Trophoblast cell (in vitro differentiated cells and primary cell): Measurements from ENCODE around the gene CACNA1C.

Experiments used
- DNase-seq, 2 donors: peaks; one replicate each; pipeline ENCODE4 v3.0.0-alpha.2; 2016
- H2AFZ ChIP-seq: 2 replicates; pipeline ENCODE4 v1.6.1; 2013; ENCODE audit warnings: low read length, moderate library complexity, mild to moderate bottlenecking; ENCODE audit not compliant: insufficient read depth, poor library complexity
- H2AK5ac ChIP-seq: 2 replicates; pipeline ENCODE4 v1.6.1; 2013; ENCODE audit warnings: mild to moderate bottlenecking, low read length
- H2BK120ac ChIP-seq: 2 replicates; pipeline ENCODE4 v1.6.1; 2013; ENCODE audit warnings: low read length, mild to moderate bottlenecking, moderate library complexity; ENCODE audit not compliant: insufficient read depth, poor library complexity
- H2BK12ac ChIP-seq: 2 replicates; pipeline ENCODE4 v1.6.1; 2013; ENCODE audit warnings: mild to moderate bottlenecking, low read length, moderate library complexity
- H2BK5ac ChIP-seq: 2 replicates; pipeline ENCODE4 v1.6.1; 2013; ENCODE audit warnings: low read length, low read depth, moderate library complexity, mild to moderate bottlenecking; ENCODE audit not compliant: poor library complexity
- H3K14ac ChIP-seq: 2 replicates; pipeline ENCODE4 v1.6.1; 2013; ENCODE audit warnings: mild to moderate bottlenecking, low read length
- H3K18ac ChIP-seq: 2 replicates; pipeline ENCODE4 v1.6.1; 2013; ENCODE audit warnings: mild to moderate bottlenecking, low read length
- H3K23ac ChIP-seq: 2 replicates; pipeline ENCODE4 v1.6.1; 2013; ENCODE audit warnings: low read length
- H3K27ac ChIP-seq: 2 replicates; pipeline ENCODE4 v1.5.1; 2013; ENCODE audit warnings: low read depth, mild to moderate bottlenecking, inconsistent platforms, low read length, moderate library complexity
- H3K27me3 ChIP-seq: 2 replicates; pipeline ENCODE4 v1.6.1; 2013; ENCODE audit warnings: inconsistent platforms, mild to moderate bottlenecking, low read length, moderate library complexity; ENCODE audit not compliant: insufficient read depth
- H3K36me3 ChIP-seq, 2 experiments: 1 replicate in 1 of 2; 2 replicates in 1 of 2; pipeline ENCODE4 v1.6.1; 2013; ENCODE audit warnings: low read length in 2 of 2, mild to moderate bottlenecking in 2 of 2, moderate library complexity in 1 of 2; ENCODE audit not compliant: insufficient read depth in 2 of 2, control insufficient read depth in 1 of 2
- H3K4ac ChIP-seq: 2 replicates; pipeline ENCODE4 v1.6.1; 2013; ENCODE audit warnings: low read depth, mild to moderate bottlenecking, low read length, moderate library complexity
- H3K4me1 ChIP-seq, 2 experiments: 1 replicate in 1 of 2; 2 replicates in 1 of 2; pipeline ENCODE4 v1.6.1; 2013; ENCODE audit warnings: low read length in 2 of 2, mild to moderate bottlenecking in 2 of 2, moderate library complexity in 1 of 2; ENCODE audit not compliant: insufficient read depth in 2 of 2, control insufficient read depth in 1 of 2
- H3K4me2 ChIP-seq: 2 replicates; pipeline ENCODE4 v1.6.1; 2013; ENCODE audit warnings: inconsistent platforms, mild to moderate bottlenecking, low read length, moderate library complexity
- H3K4me3 ChIP-seq: 2 replicates; pipeline ENCODE4 v1.5.1; 2013; ENCODE audit warnings: mild to moderate bottlenecking, low read depth, low read length, inconsistent platforms
- H3K79me1 ChIP-seq: one replicate; pipeline ENCODE4 v1.6.1; 2013; ENCODE audit warnings: low read length
- H3K79me2 ChIP-seq: 2 replicates; pipeline ENCODE4 v1.6.1; 2013; ENCODE audit warnings: low read length, mild to moderate bottlenecking; ENCODE audit not compliant: control insufficient read depth, insufficient read depth, poor library complexity
- H3K9ac ChIP-seq: 2 replicates; pipeline ENCODE4 v1.6.1; 2013; ENCODE audit warnings: mild to moderate bottlenecking, low read length
- H3K9me3 ChIP-seq: 2 replicates; pipeline ENCODE4 v1.6.1; 2013; ENCODE audit warnings: low read depth, mild to moderate bottlenecking, control low read depth, inconsistent platforms, low read length; ENCODE audit not compliant: insufficient read depth
- H4K12ac ChIP-seq: 2 replicates; pipeline ENCODE4 v1.6.1; 2013; ENCODE audit warnings: low read depth, mild to moderate bottlenecking, low read length, moderate library complexity
- H4K8ac ChIP-seq: 2 replicates; pipeline ENCODE4 v1.6.1; 2013; ENCODE audit warnings: low read depth, mild to moderate bottlenecking, low read length, moderate library complexity
- H4K91ac ChIP-seq: one replicate; pipeline ENCODE4 v1.6.1; 2013; ENCODE audit warnings: low read depth, mild to moderate bottlenecking, low read length, moderate library complexity
- WGBS: extraction: QIAGEN DNeasy Blood & Tissue Kit; methylation state at CpG from one replicate; pipeline ENCODE4 v1.1.7; 2013; ENCODE audit warnings: missing lambda C conversion rate; ENCODE audit not compliant: insufficient read length, insufficient coverage; ENCODE audit errors: extremely low coverage; 5-methylcytosine and 5-hydroxymethylcytosine counted together

Gene CACNA1C

GRCh38 chr12:2263901-2264300 is 211.1 kb downstream of the CACNA1C start:
- no peaks in the 10 kb centered on the region for H3K79me1 ChIP-seq
- H4K12ac ChIP-seq: no peak overlapping the region
- no peak overlapping the region for H2BK120ac ChIP-seq
- H2AK5ac ChIP-seq: no peak overlapping the region
- no peak overlapping the region for H4K8ac ChIP-seq
- no peak overlapping the region for H3K4me2 ChIP-seq
- H3K36me3 ChIP-seq: no peaks in the 10 kb centered on the region
- no peak for DNase-seq
- WGBS: no CpG with 5 or more reads among the region's 4 CpGs
- H3K9me3 ChIP-seq: no peaks in the 10 kb centered on the region
- H3K4me1 ChIP-seq: peaks cover 25 to 29% of the 10 kb centered on the region in 2 experiments
- no peak overlapping the region for H2AFZ ChIP-seq
- no peak overlapping the region for H4K91ac ChIP-seq
- H3K4me3 ChIP-seq: no peak overlapping the region
- no peak overlapping the region for H3K14ac ChIP-seq
- H3K27me3 ChIP-seq: no peaks in the 10 kb centered on the region
- no peak overlapping the region for H3K23ac ChIP-seq
- H3K27ac ChIP-seq: no peak overlapping the region
- H2BK12ac ChIP-seq: no peak overlapping the region
- no peak overlapping the region for H2BK5ac ChIP-seq
- no peak overlapping the region for H3K18ac ChIP-seq
- no peak overlapping the region for H3K4ac ChIP-seq
- H3K79me2 ChIP-seq: no peaks in the 10 kb centered on the region
- no peak overlapping the region for H3K9ac ChIP-seq

GRCh38 chr12:2264651-2265232 is 212.0 kb downstream of the CACNA1C start:
- H3K9me3 ChIP-seq: no peaks in the 10 kb centered on the region
- H3K27me3 ChIP-seq: no peaks in the 10 kb centered on the region
- no peak overlapping the region for H2BK5ac ChIP-seq
- peak; percentile 92 to 98 for DNase-seq
- peak overlapping the region; percentile 52 for H3K27ac ChIP-seq
- H4K8ac ChIP-seq: no peak overlapping the region
- H3K23ac ChIP-seq: no peak overlapping the region
- peak overlapping the region; percentile 53 for H4K91ac ChIP-seq
- H2AK5ac ChIP-seq: no peak overlapping the region
- H2BK12ac ChIP-seq: no peak overlapping the region
- peak overlapping the region; percentile 17 for H2BK120ac ChIP-seq
- peaks cover 25 to 29% of the 10 kb centered on the region in 2 experiments for H3K4me1 ChIP-seq
- H4K12ac ChIP-seq: no peak overlapping the region
- peak overlapping the region; percentile 26 for H3K18ac ChIP-seq
- WGBS: no CpG with 5 or more reads among the region's 6 CpGs
- H3K4me3 ChIP-seq: no peak overlapping the region
- H3K4ac ChIP-seq: no peak overlapping the region
- no peaks in the 10 kb centered on the region for H3K36me3 ChIP-seq
- no peak overlapping the region for H3K9ac ChIP-seq
- no peaks in the 10 kb centered on the region for H3K79me1 ChIP-seq
- peak overlapping the region; percentile 26 for H3K14ac ChIP-seq
- H3K4me2 ChIP-seq: no peak overlapping the region
- no peaks in the 10 kb centered on the region for H3K79me2 ChIP-seq
- H2AFZ ChIP-seq: no peak overlapping the region

- peak in 1 of 2 donors; percentile 20 for DNase-seq
- H2BK5ac ChIP-seq: no peak overlapping the region
- no peak overlapping the region for H3K9ac ChIP-seq
- no peak overlapping the region for H3K18ac ChIP-seq
- H3K79me2 ChIP-seq: no peaks in the 10 kb centered on the region
- H2AK5ac ChIP-seq: no peak overlapping the region
- H2BK120ac ChIP-seq: no peak overlapping the region
- H4K91ac ChIP-seq: no peak overlapping the region
- peaks cover 25 to 29% of the 10 kb centered on the region in 2 experiments for H3K4me1 ChIP-seq
- H4K12ac ChIP-seq: no peak overlapping the region
- H3K4me2 ChIP-seq: no peak overlapping the region
- no peak overlapping the region for H2AFZ ChIP-seq
- no peak overlapping the region for H3K14ac ChIP-seq
- no peak overlapping the region for H3K4ac ChIP-seq
- no peak overlapping the region for H2BK12ac ChIP-seq
- no peak overlapping the region for H3K23ac ChIP-seq
- no peaks in the 10 kb centered on the region for H3K36me3 ChIP-seq
- no peaks in the 10 kb centered on the region for H3K27me3 ChIP-seq
- no peaks in the 10 kb centered on the region for H3K79me1 ChIP-seq
- no peaks in the 10 kb centered on the region for H3K9me3 ChIP-seq
- H4K8ac ChIP-seq: no peak overlapping the region
- no peak overlapping the region for H3K27ac ChIP-seq
- no peak overlapping the region for H3K4me3 ChIP-seq
- WGBS: no CpG with 5 or more reads among the region's 9 CpGs
Measured at GRCh38 chr12:2265461-2266167, 212.8 kb downstream of the CACNA1C start.

- DNase-seq: no peak
- Histone ChIP-seq H3K79me2 (no peaks in the 10 kb centered on the region), H2BK5ac (no peak overlapping the region), H3K79me1 (no peaks in the 10 kb centered on the region), H3K9me3 (no peaks in the 10 kb centered on the region), H3K36me3 (no peaks in the 10 kb centered on the region), H3K23ac (no peak overlapping the region), H3K4me3 (no peak overlapping the region), H3K4me1 (peaks cover 25 to 29% of the 10 kb centered on the region in 2 experiments), H3K4ac (no peak overlapping the region), H3K4me2 (no peak overlapping the region), H3K18ac (no peak overlapping the region), H2BK120ac (no peak overlapping the region), H3K9ac (no peak overlapping the region), H4K8ac (no peak overlapping the region), H3K14ac (no peak overlapping the region), H4K12ac (no peak overlapping the region), H2AFZ (no peak overlapping the region), H2AK5ac (no peak overlapping the region), H4K91ac (no peak overlapping the region), H3K27me3 (no peaks in the 10 kb centered on the region), H2BK12ac (no peak overlapping the region), H3K27ac (no peak overlapping the region)
- WGBS: no CpG with 5 or more reads among the region's 13 CpGs
Measured at GRCh38 chr12:2266666-2267620, 214.2 kb downstream of the CACNA1C start.
